Measurements from ENCODE around the gene CST7.

The CST7 gene

GRCh38 chr20:24960861-24961260, 11.8 kb downstream of the CST7 start:
- TF ChIP-seq, protein P1, sequence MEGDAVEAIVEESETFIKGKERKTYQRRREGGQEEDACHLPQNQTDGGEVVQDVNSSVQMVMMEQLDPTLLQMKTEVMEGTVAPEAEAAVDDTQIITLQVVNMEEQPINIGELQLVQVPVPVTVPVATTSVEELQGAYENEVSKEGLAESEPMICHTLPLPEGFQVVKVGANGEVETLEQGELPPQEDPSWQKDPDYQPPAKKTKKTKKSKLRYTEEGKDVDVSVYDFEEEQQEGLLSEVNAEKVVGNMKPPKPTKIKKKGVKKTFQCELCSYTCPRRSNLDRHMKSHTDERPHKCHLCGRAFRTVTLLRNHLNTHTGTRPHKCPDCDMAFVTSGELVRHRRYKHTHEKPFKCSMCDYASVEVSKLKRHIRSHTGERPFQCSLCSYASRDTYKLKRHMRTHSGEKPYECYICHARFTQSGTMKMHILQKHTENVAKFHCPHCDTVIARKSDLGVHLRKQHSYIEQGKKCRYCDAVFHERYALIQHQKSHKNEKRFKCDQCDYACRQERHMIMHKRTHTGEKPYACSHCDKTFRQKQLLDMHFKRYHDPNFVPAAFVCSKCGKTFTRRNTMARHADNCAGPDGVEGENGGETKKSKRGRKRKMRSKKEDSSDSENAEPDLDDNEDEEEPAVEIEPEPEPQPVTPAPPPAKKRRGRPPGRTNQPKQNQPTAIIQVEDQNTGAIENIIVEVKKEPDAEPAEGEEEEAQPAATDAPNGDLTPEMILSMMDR (IDR thresholded peaks at IDR 0.05; ENCODE audit: low read length) = no peak
- TF ChIP-seq EZH2 (IDR thresholded peaks at IDR 0.05; ENCODE audit: borderline replicate concordance, low read length) = no peak
- Histone ChIP-seq H3K4me2 (ENCODE audit: low read length) (no peak overlapping the region), H2AFZ (ENCODE audit: low read length) (no peak overlapping the region), H3K4me1 (ENCODE audit: insufficient read depth, low read length, severe bottlenecking) (no peaks in the 10 kb centered on the region), H3K9me2 (ENCODE audit: low read depth, low read length) (no peaks in the 10 kb centered on the region), H3K4me3 (ENCODE audit: low read depth, low read length, poor library complexity, severe bottlenecking) (no peak overlapping the region), H3F3A (ENCODE audit: insufficient read depth, low read length) (no peaks in the 10 kb centered on the region), H3K9me3 (ENCODE audit: low read length) (no peaks in the 10 kb centered on the region), H3K27me3 (ENCODE audit: insufficient read depth, low read length) (no peaks in the 10 kb centered on the region), H3K9ac (ENCODE audit: low read length) (no peak overlapping the region), H4K20me1 (ENCODE audit: insufficient read depth, low read length) (no peaks in the 10 kb centered on the region), H3K27ac (ENCODE audit: low read depth, low read length, poor library complexity, severe bottlenecking) (no peak overlapping the region), H3K36me3 (ENCODE audit: insufficient read depth, low read length) (peaks cover 26% of the 10 kb centered on the region), H3K79me2 (ENCODE audit: insufficient read depth, low read length) (no peaks in the 10 kb centered on the region)

DNA sequence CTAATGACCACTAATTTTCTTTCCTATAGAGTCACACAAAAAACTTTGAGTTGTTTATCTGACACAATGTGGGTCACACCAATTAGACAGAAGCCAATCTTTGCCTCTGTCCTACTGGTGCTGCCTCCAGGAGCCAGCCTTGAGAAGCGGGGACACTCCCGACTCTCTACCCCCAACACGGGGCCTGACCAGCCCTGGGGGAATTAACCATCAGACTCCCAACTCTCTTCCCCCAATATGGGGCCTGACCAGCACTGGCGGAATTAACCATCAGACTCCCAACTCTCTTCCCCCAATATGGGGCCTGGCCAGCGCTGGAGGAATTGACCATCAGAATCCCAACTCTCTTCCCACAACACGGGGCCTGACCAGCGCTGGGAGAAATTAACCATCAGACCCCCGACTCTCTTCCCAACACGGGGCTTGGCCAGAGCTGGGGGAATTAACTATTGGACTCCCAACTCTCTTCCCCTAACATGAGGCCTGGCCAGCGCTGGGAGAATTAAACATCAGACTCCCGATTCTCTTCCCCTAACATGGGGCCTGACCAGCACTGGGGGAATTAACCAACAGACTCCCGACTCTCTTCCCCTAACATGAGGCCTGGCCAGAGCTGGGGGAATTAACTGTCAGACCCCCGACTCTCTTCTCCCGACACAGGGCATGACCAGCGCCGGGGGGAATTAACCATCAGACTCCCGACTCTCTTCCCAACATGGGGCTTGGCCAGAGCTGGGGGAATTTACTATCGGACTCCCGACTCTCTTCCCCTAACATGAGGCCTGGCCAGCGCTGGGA, 12.5 kb downstream of the CST7 start:
- no peak overlapping the region for H2AFZ ChIP-seq (ENCODE audit: low read length)
- H3K9me3 ChIP-seq (ENCODE audit: low read length) = no peaks in the 10 kb centered on the region
- no peaks in the 10 kb centered on the region for H3K27me3 ChIP-seq (ENCODE audit: insufficient read depth, low read length)
- TF ChIP-seq EZH2 (IDR thresholded peaks at IDR 0.05; ENCODE audit: borderline replicate concordance, low read length) = no peak
- TF ChIP-seq, protein P1 (IDR thresholded peaks at IDR 0.05; ENCODE audit: low read length) = no peak
- H3K9me2 ChIP-seq (ENCODE audit: low read depth, low read length) = no peaks in the 10 kb centered on the region
- H3F3A ChIP-seq (ENCODE audit: insufficient read depth, low read length) = no peaks in the 10 kb centered on the region
- H3K4me3 ChIP-seq (ENCODE audit: low read depth, low read length, poor library complexity, severe bottlenecking) = no peak overlapping the region
- peaks cover 32% of the 10 kb centered on the region for H3K36me3 ChIP-seq (ENCODE audit: insufficient read depth, low read length)
- no peaks in the 10 kb centered on the region for H3K79me2 ChIP-seq (ENCODE audit: insufficient read depth, low read length)
- no peak overlapping the region for H3K9ac ChIP-seq (ENCODE audit: low read length)
- no peak overlapping the region for H3K4me2 ChIP-seq (ENCODE audit: low read length)
- H3K4me1 ChIP-seq (ENCODE audit: insufficient read depth, low read length, severe bottlenecking) = no peaks in the 10 kb centered on the region
- no peaks in the 10 kb centered on the region for H4K20me1 ChIP-seq (ENCODE audit: insufficient read depth, low read length)
- no peak overlapping the region for H3K27ac ChIP-seq (ENCODE audit: low read depth, low read length, poor library complexity, severe bottlenecking)

- Histone ChIP-seq H3K9ac (ENCODE audit: low read length) (no peak overlapping the region), H3K27ac (ENCODE audit: low read depth, low read length, poor library complexity, severe bottlenecking) (no peak overlapping the region), H3K9me2 (ENCODE audit: low read depth, low read length) (no peaks in the 10 kb centered on the region), H3K36me3 (ENCODE audit: insufficient read depth, low read length) (peaks cover 32% of the 10 kb centered on the region), H3K9me3 (ENCODE audit: low read length) (no peaks in the 10 kb centered on the region), H3K4me1 (ENCODE audit: insufficient read depth, low read length, severe bottlenecking) (no peaks in the 10 kb centered on the region), H2AFZ (ENCODE audit: low read length) (no peak overlapping the region), H4K20me1 (ENCODE audit: insufficient read depth, low read length) (no peaks in the 10 kb centered on the region), H3K27me3 (ENCODE audit: insufficient read depth, low read length) (no peaks in the 10 kb centered on the region), H3K4me2 (ENCODE audit: low read length) (no peak overlapping the region), H3K79me2 (ENCODE audit: insufficient read depth, low read length) (no peaks in the 10 kb centered on the region), H3F3A (ENCODE audit: insufficient read depth, low read length) (no peaks in the 10 kb centered on the region), H3K4me3 (ENCODE audit: low read depth, low read length, poor library complexity, severe bottlenecking) (no peak overlapping the region)
- no peak for TF ChIP-seq EZH2 (IDR thresholded peaks at IDR 0.05; ENCODE audit: borderline replicate concordance, low read length)
- TF ChIP-seq, protein P1 (IDR thresholded peaks at IDR 0.05; ENCODE audit: low read length) = no peak
Observed at GRCh38 chr20:24962182-24962492, 13.1 kb downstream of the CST7 start.
